Endothelial cell of umbilical vein (primary cell): ENCODE measurements around the gene BUB1. TPM values are rescaled to one million over a fixed set of nuclear protein-coding genes. Genes with fewer than 3 reads are reported as not detected.

Experiments used
- BruUV-seq: library from RNA; stranded (reverse); fragments of 400-500 nt; replicated peaks from 2 replicates; lab custom pipeline; 2021; lab: Mats Ljungman, UMichigan
- CTCF ChIA-PET: fragments of 300-600, 350-600 bp; sonication (Branson Sonifier 250); formaldehyde crosslinking; loops from one replicate; lab custom pipeline; 2021; ENCODE audit warnings: antibody characterized with exemption, inconsistent platforms; lab: Charles Lee
- POLR2A ChIA-PET: fragments of 300-600, 350-600 bp; sonication (Branson Sonifier 250); formaldehyde crosslinking; loops from one replicate; lab custom pipeline; 2021; ENCODE audit warnings: antibody characterized with exemption, inconsistent platforms; lab: Charles Lee
- DNase-seq: peaks from one replicate; pipeline ENCODE4 v3.0.0-alpha.2; 2011; ENCODE audit warnings: low read depth, low spot score
- FAIRE-seq: peaks from 2 replicates; lab custom pipeline; 2011; peaks lifted over from hg19 to GRCh38; lab: Jason Lieb, UNC
- H2AFZ ChIP-seq: 2 replicates; pipeline ENCODE4 v1.6.0; 2012; ENCODE audit warnings: low read depth, low read length, control low read depth, inconsistent platforms
- H3K27ac ChIP-seq: 2 replicates; pipeline ENCODE4 v1.5.1; 2011; ENCODE audit warnings: low read depth, mild to moderate bottlenecking, control low read depth, low read length, moderate library complexity; ENCODE audit not compliant: insufficient read depth
- H3K27me3 ChIP-seq, 2 experiments: 2 replicates each; pipeline versions ENCODE4 v1.6.0 to v1.6.1; 2011; ENCODE audit warnings: low read length in 2 of 2, mixed read lengths in 1 of 2; ENCODE audit not compliant: control insufficient read depth in 2 of 2, insufficient read depth in 2 of 2
- H3K36me3 ChIP-seq, 2 experiments: 2 replicates in 1 of 2; 3 replicates in 1 of 2; pipeline ENCODE4 v1.5.1; 2011; ENCODE audit warnings: low read length in 2 of 2, mild to moderate bottlenecking in 1 of 2, moderate library complexity in 1 of 2; ENCODE audit not compliant: control insufficient read depth in 2 of 2, insufficient read depth in 2 of 2; ENCODE audit errors: extremely low read depth in 1 of 2
- H3K4me1 ChIP-seq: 3 replicates; pipeline ENCODE4 v1.5.1; 2011; ENCODE audit warnings: mild to moderate bottlenecking, low read length; ENCODE audit not compliant: control insufficient read depth, insufficient read depth; ENCODE audit errors: extremely low read depth
- H3K4me2 ChIP-seq: 2 replicates; pipeline ENCODE4 v1.6.1; 2011; ENCODE audit warnings: low read length, control low read depth, mixed read lengths; ENCODE audit not compliant: insufficient read depth
- H3K4me3 ChIP-seq, 3 experiments: fragments of 200-600 bp in 1 of 3; sonication (generic), shearing (Covaris generic) in 1 of 3; replicated peaks in 1 of 3; 2 replicates each; pipeline ENCODE4 v1.5.1; 2011 to 2016; ENCODE audit warnings: control low read depth in 3 of 3, low read length in 3 of 3, mild to moderate bottlenecking in 2 of 3, inconsistent platforms in 1 of 3, low read depth in 1 of 3, moderate library complexity in 1 of 3; ENCODE audit not compliant: insufficient read depth in 1 of 3
- H3K79me2 ChIP-seq: 2 replicates; pipeline ENCODE4 v1.6.0; 2012; ENCODE audit warnings: low read length, inconsistent platforms; ENCODE audit not compliant: control insufficient read depth, insufficient read depth
- H3K9ac ChIP-seq: replicated peaks from 2 replicates; pipeline ENCODE3; 2011; ENCODE audit warnings: low read length, control low read depth; ENCODE audit not compliant: insufficient read depth; ENCODE audit errors: extremely low read depth
- H3K9me1 ChIP-seq: replicated peaks from 3 replicates; pipeline ENCODE4 v1.6.0; 2011; ENCODE audit warnings: mild to moderate bottlenecking, low read length; ENCODE audit not compliant: control insufficient read depth, insufficient read depth; ENCODE audit errors: extremely low read depth
- H3K9me3 ChIP-seq: replicated peaks from 2 replicates; pipeline ENCODE4 v1.5.1; 2012; ENCODE audit warnings: low read length, inconsistent platforms; ENCODE audit not compliant: control insufficient read depth, insufficient read depth
- H4K20me1 ChIP-seq: replicated peaks from 2 replicates; pipeline ENCODE3; 2011; ENCODE audit warnings: mild to moderate bottlenecking, low read length; ENCODE audit not compliant: control insufficient read depth, insufficient read depth; ENCODE audit errors: extremely low read depth
- EZH2 ChIP-seq: IDR thresholded peaks from 2 replicates; pipeline ENCODE4 v1.6.1; 2012; ENCODE audit warnings: borderline replicate concordance, low read depth, mild to moderate bottlenecking, moderate library complexity, low read length, inconsistent platforms; ENCODE audit not compliant: severe bottlenecking
- FOS ChIP-seq: IDR thresholded peaks from 2 replicates; pipeline ENCODE4 v1.6.1; 2011; ENCODE audit warnings: mild to moderate bottlenecking, low read length, moderate library complexity, borderline replicate concordance; ENCODE audit not compliant: insufficient read depth
- GATA2 ChIP-seq: IDR thresholded peaks from 2 replicates; pipeline ENCODE4 v1.7.0; 2011; ENCODE audit warnings: low read depth, mild to moderate bottlenecking, moderate library complexity, mixed read lengths, low read length; ENCODE audit not compliant: insufficient read length, insufficient read depth
- JUN ChIP-seq: IDR thresholded peaks from 2 replicates; pipeline ENCODE4 v1.6.1; 2011; ENCODE audit warnings: borderline replicate concordance, low read depth; ENCODE audit not compliant: insufficient read length, insufficient read depth
- MYC ChIP-seq: IDR thresholded peaks from one replicate; pipeline ENCODE4 v1.6.1; 2011; ENCODE audit warnings: mild to moderate bottlenecking, low read depth, low read length
- POLR2A ChIP-seq: IDR thresholded peaks from 2 replicates; pipeline ENCODE4 v1.6.1; 2012; ENCODE audit warnings: low read depth, mild to moderate bottlenecking, control low read depth, low read length
- POLR2AphosphoS5 ChIP-seq: IDR thresholded peaks from 2 replicates; pipeline ENCODE4 v1.6.1; 2012; ENCODE audit warnings: low read depth, mild to moderate bottlenecking, control low read depth, low read length, moderate library complexity; ENCODE audit not compliant: insufficient read depth
- dilution Hi-C: fragments of 300-500 bp; cut with MboI; formaldehyde crosslinking; loops from one replicate; pipeline ENCODE4 v1.15.0; 2019; ENCODE audit warnings: low sequenced_read_pairs; ENCODE audit not compliant: extremely low pct_ligation_motif_present
- intact Hi-C: fragments of 100-400 bp; cut with micrococcal nuclease; formaldehyde crosslinking; loops from one replicate; pipeline ENCODE4 v1.10.0; 2022
- polyA plus RNA-seq, 4 experiments: library from polyadenylated mRNA; depleted of rRNA in 3 of 4; stranded (reverse) in 3 of 4; unstranded in 1 of 4; fragments of >200 nt; gene quantifications; 2 replicates each; pipeline versions ENCODE4 v1.2.1 to v1.2.3, GENCODE V29; 2011 to 2012; ENCODE audit warnings: missing spikeins in 1 of 4
- total RNA-seq: library from RNA; stranded (reverse); gene quantifications from 2 replicates; pipeline ENCODE4 v1.2.3, GENCODE V29; 2021
- TF ChIP-seq, protein P1 (sequence below): IDR thresholded peaks from 2 replicates; pipeline ENCODE4 v1.6.1; 2011; ENCODE audit not compliant: insufficient read depth, insufficient read length
- TF ChIP-seq, protein P2 (sequence below), 2 donors: IDR thresholded peaks; 1 replicate in 1 of 2; 2 replicates in 1 of 2; pipeline ENCODE4 v1.5.1; 2011; ENCODE audit warnings: low read length in 2 of 2, mild to moderate bottlenecking in 2 of 2, moderate library complexity in 2 of 2, control low read depth in 1 of 2, inconsistent platforms in 1 of 2, low read depth in 1 of 2; ENCODE audit not compliant: insufficient read depth in 1 of 2; ENCODE audit errors: extremely low read depth in 1 of 2

The BUB1 gene
- total and polyA plus RNA-seq, 2 donors (not counting 3 experiments of a cell fraction or from before 2014, with no cell fraction given): 16.1 to 66.4 TPM

DNA sequence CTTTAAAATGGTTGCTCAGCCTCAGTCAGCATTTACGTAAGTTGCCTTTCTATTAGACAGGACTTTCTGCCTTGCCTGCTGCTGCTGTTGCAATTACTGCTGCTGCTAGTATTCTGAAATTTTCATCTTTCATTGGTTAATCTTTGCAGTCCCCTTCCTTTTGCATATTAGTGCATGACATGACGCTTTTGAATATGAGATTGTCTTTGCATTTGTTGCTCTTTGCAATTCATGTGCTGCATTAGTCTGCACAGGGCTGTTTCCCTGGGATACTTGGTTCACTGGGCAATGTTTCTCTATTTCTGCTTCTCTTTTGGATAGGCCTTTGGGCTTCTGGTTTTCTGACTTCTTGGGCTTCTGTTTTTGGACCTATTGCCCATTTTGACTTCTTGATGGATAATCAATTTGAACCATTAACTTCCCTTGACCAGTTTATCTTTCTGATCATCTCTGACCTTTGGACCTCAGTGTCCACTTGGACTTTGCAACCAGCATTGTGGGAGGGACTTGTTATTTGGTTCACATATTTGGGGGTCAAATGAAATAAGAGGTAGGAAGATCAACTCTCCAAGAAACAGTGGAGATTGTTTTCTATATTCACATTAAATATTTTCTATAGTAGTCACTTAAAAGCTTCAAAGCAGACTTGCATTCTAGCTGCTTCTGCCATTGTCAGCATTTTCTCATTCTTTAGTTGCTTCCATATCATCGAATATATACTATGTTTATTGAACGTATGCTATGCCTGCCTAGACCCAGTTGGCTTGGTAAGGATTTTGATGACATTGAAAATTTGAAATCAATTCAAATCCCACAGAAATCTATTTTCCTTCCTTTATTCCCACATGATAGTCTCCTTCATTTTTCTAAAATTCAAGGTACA is 12.5 kb upstream of the BUB1 start:
- no TSS peak for BruUV-seq
- FAIRE-seq (no peak), DNase-seq (no peak)
- POLR2A ChIA-PET: no interaction called here
- no peak overlapping the region for H3K27ac ChIP-seq
- H4K20me1 ChIP-seq: no peaks in the 10 kb centered on the region
- intact Hi-C loops: no loop called here
- no peaks in the 10 kb centered on the region for H3K79me2 ChIP-seq
- no peaks in the 10 kb centered on the region for H3K36me3 ChIP-seq
- H3K9me3 ChIP-seq: no peaks in the 10 kb centered on the region
- dilution Hi-C loops: no loop called here
- H3K4me3 ChIP-seq: no peak overlapping the region
- CTCF ChIA-PET: interaction anchor here (0.6 to 1.9 kb wide), 2 partner anchors 57 to 65 kb away, joined by 3 to 7 read pairs; no protein-coding TSS in a partner anchor
- TF ChIP-seq EZH2 (no peak), JUN (no peak)
- TF ChIP-seq, protein P1, sequence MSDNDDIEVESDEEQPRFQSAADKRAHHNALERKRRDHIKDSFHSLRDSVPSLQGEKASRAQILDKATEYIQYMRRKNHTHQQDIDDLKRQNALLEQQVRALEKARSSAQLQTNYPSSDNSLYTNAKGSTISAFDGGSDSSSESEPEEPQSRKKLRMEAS: no peak
- H3K4me1 ChIP-seq: no peaks in the 10 kb centered on the region
- no peak overlapping the region for H3K4me2 ChIP-seq
- H3K9me1 ChIP-seq: no peaks in the 10 kb centered on the region
- H2AFZ ChIP-seq: no peak overlapping the region
- peaks cover 21 to 54% of the 10 kb centered on the region in 2 experiments for H3K27me3 ChIP-seq
- H3K9ac ChIP-seq: no peak overlapping the region

DNA sequence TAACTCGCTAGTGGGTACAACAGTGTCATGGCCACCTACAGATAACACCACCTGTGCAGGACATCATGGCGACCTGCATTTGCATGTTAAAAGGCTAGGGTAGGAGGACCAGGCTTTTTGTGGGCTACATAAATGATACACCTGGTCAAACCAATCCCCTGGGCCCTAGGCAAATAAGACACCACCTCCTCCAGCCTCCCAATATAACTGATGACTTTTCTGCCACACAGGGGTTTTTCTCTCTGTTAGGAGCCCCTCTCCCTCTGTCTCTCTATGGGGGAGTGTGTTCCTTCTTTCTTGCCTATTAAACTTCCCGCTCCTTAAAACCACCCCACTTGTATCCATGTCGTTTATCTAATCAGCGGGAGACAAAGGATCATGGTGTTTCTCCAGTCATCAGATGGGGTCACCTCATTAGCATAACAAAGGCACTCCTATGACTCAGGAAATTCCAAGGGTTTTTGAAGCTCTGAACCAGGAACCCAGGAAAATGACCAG is 10.8 kb upstream of the BUB1 start:
- Histone ChIP-seq H3K79me2 (no peaks in the 10 kb centered on the region), H3K27ac (no peak overlapping the region), H3K36me3 (no peaks in the 10 kb centered on the region), H3K4me1 (no peaks in the 10 kb centered on the region), H4K20me1 (no peaks in the 10 kb centered on the region), H2AFZ (no peak overlapping the region), H3K4me3 (no peak overlapping the region), H3K9me3 (no peaks in the 10 kb centered on the region), H3K27me3 (peaks cover 17 to 61% of the 10 kb centered on the region in 2 experiments), H3K4me2 (no peak overlapping the region), H3K9me1 (no peaks in the 10 kb centered on the region), H3K9ac (no peak overlapping the region)
- no peak for TF ChIP-seq JUN
- TF ChIP-seq EZH2: no peak
- no peak for TF ChIP-seq POLR2AphosphoS5
- TF ChIP-seq FOS: no peak
- TF ChIP-seq, protein P1: no peak
- TF ChIP-seq POLR2A: no peak
- TF ChIP-seq GATA2: no peak
- no peak for TF ChIP-seq MYC
- TF ChIP-seq, protein P2, sequence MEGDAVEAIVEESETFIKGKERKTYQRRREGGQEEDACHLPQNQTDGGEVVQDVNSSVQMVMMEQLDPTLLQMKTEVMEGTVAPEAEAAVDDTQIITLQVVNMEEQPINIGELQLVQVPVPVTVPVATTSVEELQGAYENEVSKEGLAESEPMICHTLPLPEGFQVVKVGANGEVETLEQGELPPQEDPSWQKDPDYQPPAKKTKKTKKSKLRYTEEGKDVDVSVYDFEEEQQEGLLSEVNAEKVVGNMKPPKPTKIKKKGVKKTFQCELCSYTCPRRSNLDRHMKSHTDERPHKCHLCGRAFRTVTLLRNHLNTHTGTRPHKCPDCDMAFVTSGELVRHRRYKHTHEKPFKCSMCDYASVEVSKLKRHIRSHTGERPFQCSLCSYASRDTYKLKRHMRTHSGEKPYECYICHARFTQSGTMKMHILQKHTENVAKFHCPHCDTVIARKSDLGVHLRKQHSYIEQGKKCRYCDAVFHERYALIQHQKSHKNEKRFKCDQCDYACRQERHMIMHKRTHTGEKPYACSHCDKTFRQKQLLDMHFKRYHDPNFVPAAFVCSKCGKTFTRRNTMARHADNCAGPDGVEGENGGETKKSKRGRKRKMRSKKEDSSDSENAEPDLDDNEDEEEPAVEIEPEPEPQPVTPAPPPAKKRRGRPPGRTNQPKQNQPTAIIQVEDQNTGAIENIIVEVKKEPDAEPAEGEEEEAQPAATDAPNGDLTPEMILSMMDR (IDR thresholded peaks at IDR 0.05; ENCODE audit: extremely low read depth in 1 of 2, insufficient read depth in 1 of 2, low read depth in 1 of 2, low read length in 2 of 2): no peak
- FAIRE-seq: peak; percentile 21
- ChIA-PET CTCF (interaction anchor here (0.7 to 1.9 kb wide), 3 partner anchors 13 to 402 kb away, joined by 3 to 7 read pairs (median 3); no protein-coding TSS in a partner anchor), POLR2A (no interaction called here)
- DNase-seq: no peak
- dilution Hi-C loops (no loop called here), intact Hi-C loops (no loop called here)
- no TSS peak for BruUV-seq
